HepG2 (cell line): Measurements from ENCODE around the gene PPP6R2. TPM values are rescaled to one million over a fixed set of nuclear protein-coding genes. Genes with fewer than 3 reads are reported as not detected.

Source experiments
- ATAC-seq: fragments of 200-7000 bp; cut with Tn5 transposase; 3 replicates; pipeline ENCODE4 v1.9.1; 2020; ENCODE audit warnings: mild to moderate bottlenecking, moderate library complexity
- BruUV-seq: library from RNA; stranded (reverse); fragments of 400-500 nt; replicated peaks from 2 replicates; lab custom pipeline; 2021; lab: Mats Ljungman, UMichigan
- CTCF ChIA-PET: fragments of 300-600 bp; formaldehyde crosslinking; extraction: SDS; loops from one replicate; lab custom pipeline; 2021; ENCODE audit warnings: low total read pairs, inconsistent platforms, low intra/inter-chr PET ratio; lab: Yijun Ruan, JAX
- POLR2A ChIA-PET: fragments of 350-600 bp; sonication (Branson Sonifier 250); formaldehyde crosslinking; loops from one replicate; lab custom pipeline; 2020; ENCODE audit warnings: antibody characterized with exemption, inconsistent platforms; lab: Yijun Ruan, JAX
- DNase-seq: peaks from one replicate; pipeline ENCODE4 v3.0.0-alpha.2; 2015; ENCODE audit warnings: low spot score
- FAIRE-seq: peaks from 3 replicates; lab custom pipeline; 2011; peaks lifted over from hg19 to GRCh38; lab: Jason Lieb, UNC
- H2AFZ ChIP-seq: one replicate; pipeline ENCODE4 v1.6.1; 2011; ENCODE audit warnings: low read length, inconsistent platforms
- H3K27ac ChIP-seq: fragments of 300-600 bp; 3 replicates; pipeline ENCODE4 v1.8.0; 2011; ENCODE audit warnings: mixed run types, mild to moderate bottlenecking, mixed read lengths, low read length, inconsistent platforms; ENCODE audit not compliant: insufficient read depth; ENCODE audit errors: extremely low read length
- H3K27me3 ChIP-seq, 2 experiments: fragments of 200-600 bp in 1 of 2; 2 replicates in 1 of 2; 3 replicates in 1 of 2; pipeline versions ENCODE4 v1.6.0 to v1.8.0; 2011; ENCODE audit warnings: low read length in 2 of 2, mild to moderate bottlenecking in 2 of 2, moderate library complexity in 2 of 2, inconsistent platforms in 1 of 2; ENCODE audit not compliant: insufficient read depth in 2 of 2, control insufficient read depth in 1 of 2
- H3K36me3 ChIP-seq, 2 experiments: fragments of 200-600 bp in 1 of 2; replicated peaks in 1 of 2; 2 replicates in 1 of 2; 3 replicates in 1 of 2; pipeline versions ENCODE4 v1.5.1 to v1.8.0; 2011; ENCODE audit warnings: low read length in 2 of 2, inconsistent platforms in 1 of 2; ENCODE audit not compliant: insufficient read depth in 2 of 2, control insufficient read depth in 1 of 2
- H3K4me1 ChIP-seq: 2 replicates; pipeline ENCODE4 v1.5.1; 2012; ENCODE audit warnings: low read length, inconsistent platforms; ENCODE audit not compliant: insufficient read depth
- H3K4me2 ChIP-seq: 2 replicates; pipeline ENCODE4 v1.6.0; 2011; ENCODE audit warnings: low read depth, low read length, inconsistent platforms
- H3K4me3 ChIP-seq, 3 experiments: fragments of 200-600 bp in 1 of 3; sonication (generic), shearing (Covaris generic) in 1 of 3; replicated peaks in 1 of 3; 2 replicates each; pipeline ENCODE4 v1.5.1; 2011 to 2016; ENCODE audit warnings: low read length in 3 of 3, inconsistent platforms in 2 of 3, low read depth in 2 of 3, mild to moderate bottlenecking in 2 of 3, control low read depth in 1 of 3, mixed read lengths in 1 of 3; ENCODE audit not compliant: insufficient read depth in 1 of 3
- H3K79me2 ChIP-seq: one replicate; pipeline ENCODE4 v1.6.1; 2011; ENCODE audit warnings: low read length, inconsistent platforms; ENCODE audit not compliant: insufficient read depth
- H3K9ac ChIP-seq: 2 replicates; pipeline ENCODE4 v1.6.0; 2011; ENCODE audit warnings: mild to moderate bottlenecking, low read depth, low read length, inconsistent platforms; ENCODE audit not compliant: insufficient read depth
- H3K9me3 ChIP-seq: 2 replicates; pipeline ENCODE4 v1.5.1; 2012; ENCODE audit warnings: mild to moderate bottlenecking, low read length
- H4K20me1 ChIP-seq: 2 replicates; pipeline ENCODE4 v1.6.0; 2011; ENCODE audit warnings: inconsistent platforms, mild to moderate bottlenecking, low read length, moderate library complexity; ENCODE audit not compliant: insufficient read depth
- AGO1 ChIP-seq: fragments of 200-400 bp; formaldehyde crosslinking; IDR thresholded peaks from 2 replicates; pipeline ENCODE4 v1.6.1; 2017; ENCODE audit warnings: mild to moderate bottlenecking, low read depth, low read length, moderate library complexity; ENCODE audit not compliant: poor library complexity, severe bottlenecking
- FOXK2 ChIP-seq: fragments of 450-650 bp; IDR thresholded peaks from 2 replicates; pipeline ENCODE4 v1.6.1; 2016
- HHEX ChIP-seq: IDR thresholded peaks from 2 replicates; pipeline ENCODE4 v1.6.1; 2016; ENCODE audit warnings: control low read depth
- HNRNPL ChIP-seq: fragments of 200-400 bp; formaldehyde crosslinking; IDR thresholded peaks from 2 replicates; pipeline ENCODE4 v1.6.1; 2017; ENCODE audit warnings: mild to moderate bottlenecking, low read depth, low read length
- MYC ChIP-seq: sonication (generic); formaldehyde crosslinking; IDR thresholded peaks from 2 replicates; pipeline ENCODE4 v1.9.0; 2021; ENCODE audit warnings: missing genetic modification reagents, borderline replicate concordance
- NCOA2 ChIP-seq: sonication (generic); formaldehyde crosslinking; IDR thresholded peaks from 2 replicates; pipeline ENCODE4 v1.8.0; 2022; ENCODE audit warnings: inconsistent platforms
- SOX6 ChIP-seq, 2 experiments: fragments of 450-650 bp in 1 of 2; sonication (generic) in 1 of 2; formaldehyde crosslinking in 1 of 2; IDR thresholded peaks; 2 replicates each; pipeline versions ENCODE4 v1.4.0 to v1.6.1; 2017 to 2020; ENCODE audit warnings: antibody characterized with exemption in 1 of 2, mild to moderate bottlenecking in 1 of 2, missing genetic modification reagents in 1 of 2
- TAF1 ChIP-seq: sonication (generic); formaldehyde crosslinking; IDR thresholded peaks from 2 replicates; pipeline ENCODE4 v1.4.0; 2020; ENCODE audit warnings: missing genetic modification reagents
- TAF15 ChIP-seq: fragments of 200-400 bp; formaldehyde crosslinking; IDR thresholded peaks from one replicate; pipeline ENCODE4 v1.6.1; 2018; ENCODE audit warnings: mild to moderate bottlenecking, low read depth, low read length; ENCODE audit not compliant: poor library complexity, severe bottlenecking
- ZFP90 ChIP-seq: sonication (generic); formaldehyde crosslinking; IDR thresholded peaks from 2 replicates; pipeline ENCODE4 v1.8.0; 2022; ENCODE audit warnings: missing genetic modification reagents, mild to moderate bottlenecking, inconsistent platforms, borderline replicate concordance
- ZFX ChIP-seq: sonication (generic); formaldehyde crosslinking; IDR thresholded peaks from 2 replicates; pipeline ENCODE4 v1.4.0; 2020; ENCODE audit warnings: mild to moderate bottlenecking, low read depth, missing genetic modification reagents, moderate library complexity
- ZNF430 ChIP-seq: sonication (generic); formaldehyde crosslinking; IDR thresholded peaks from 2 replicates; pipeline ENCODE4 v1.9.0; 2021; ENCODE audit warnings: mild to moderate bottlenecking, missing genetic modification reagents
- ZNF572 ChIP-seq: sonication (generic); formaldehyde crosslinking; IDR thresholded peaks from 2 replicates; pipeline ENCODE4 v1.5.1; 2020; ENCODE audit warnings: mild to moderate bottlenecking, missing genetic modification reagents
- WGBS: methylation state at CpG from one replicate; pipeline ENCODE4 v1.1.6; 2017; ENCODE audit warnings: low lambda C conversion rate; 5-methylcytosine and 5-hydroxymethylcytosine counted together
- in situ Hi-C: cut with HindIII; loops from 2 replicates; pipeline ENCODE4 v1.10.0; 2017; ENCODE audit warnings: low pct_unique_long_range_greater_than_20kb; ENCODE audit not compliant: extremely low pct_ligation_motif_present
- intact Hi-C: fragments of 100-400 bp; cut with micrococcal nuclease; formaldehyde crosslinking; loops from one replicate; pipeline ENCODE4 v1.10.0; 2022; ENCODE audit not compliant: unreplicated experiment
- polyA plus RNA-seq, 8 experiments: library from polyadenylated mRNA; depleted of rRNA in 3 of 8; stranded (reverse) in 7 of 8; unstranded in 1 of 8; fragments of >200 nt; fragmentation: Illumina TruSeq in 4 of 8; extraction: Trizol in 4 of 8; gene quantifications; 2 replicates each; pipeline versions ENCODE4 v1.2.1 to v1.2.3, GENCODE V29; 2011 to 2016; ENCODE audit warnings: low read depth in 4 of 8, missing spikeins in 1 of 8, mixed read lengths in 1 of 8; ENCODE audit not compliant: insufficient read depth in 1 of 8
- total RNA-seq, 5 experiments: library from RNA; depleted of rRNA; stranded (reverse); fragments of >200 nt; fragmentation: Illumina TruSeq; extraction: Trizol; gene quantifications; 2 replicates each; pipeline ENCODE4 v1.2.3, GENCODE V29; 2016; ENCODE audit warnings: low read depth in 1 of 5
- TF ChIP-seq, protein P1 (sequence below): sonication (generic); formaldehyde crosslinking; IDR thresholded peaks from 2 replicates; pipeline ENCODE4 v1.4.0; 2020; ENCODE audit warnings: low read depth, missing genetic modification reagents

PPP6R2 gene
- total and polyA plus RNA-seq, 2 of the 13 experiments (the other 11 are each of a cell fraction or from before 2014, with no cell fraction given): 55.0 to 102 TPM

- TF ChIP-seq ZNF430 (no peak), FOXK2 (no peak)
Measured at GRCh38 chr22:50315289-50316113, 27.6 kb upstream of the PPP6R2 start (continued).

DNA sequence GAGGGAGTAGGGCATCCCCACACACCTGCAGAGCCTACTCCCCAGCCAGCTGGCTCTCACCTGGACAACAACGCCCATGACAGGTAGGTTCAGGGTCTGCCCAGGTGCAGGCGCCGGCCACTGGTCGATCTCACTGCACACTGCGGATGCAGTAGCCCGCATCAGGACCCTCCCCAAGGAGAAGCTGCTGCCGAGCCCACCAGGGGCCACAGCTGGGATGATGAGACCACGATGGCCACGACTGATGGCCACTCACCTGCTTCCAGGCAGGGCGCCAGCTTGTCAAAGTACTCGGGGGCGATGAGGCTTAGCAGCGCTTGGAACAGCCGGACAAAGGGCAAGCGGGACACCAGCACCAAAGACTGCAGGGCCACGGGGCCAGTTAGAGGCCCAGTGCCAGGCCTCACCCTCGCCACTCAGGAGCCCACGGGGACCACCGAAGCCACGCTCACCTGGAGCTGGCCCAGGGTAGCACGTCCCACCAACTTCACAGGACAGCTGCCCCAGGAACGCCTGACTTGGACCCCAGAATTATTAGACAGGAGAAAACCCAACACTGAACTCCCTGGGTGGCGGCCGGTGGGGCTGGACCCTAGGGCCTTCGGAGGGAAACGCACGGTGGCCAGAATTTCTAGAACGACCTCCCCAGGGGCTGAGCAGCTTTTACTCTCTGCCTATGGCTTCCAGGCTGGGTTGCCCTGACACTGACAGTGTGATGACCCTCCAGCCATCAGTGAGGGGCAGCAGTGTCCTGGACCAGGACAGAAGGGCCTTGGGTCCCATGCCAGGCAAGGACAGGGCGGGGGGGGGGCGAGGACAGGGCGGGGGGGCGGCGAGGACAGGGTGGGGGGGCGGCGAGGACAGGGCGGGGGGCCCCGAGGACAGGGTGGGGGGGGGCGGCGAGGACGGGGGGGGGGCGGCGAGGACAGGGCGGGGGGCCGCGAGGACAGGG lies 26.7 kb upstream of the PPP6R2 start:
- ATAC-seq (no peak), DNase-seq (no peak), FAIRE-seq (no peak)
- Histone ChIP-seq H2AFZ (no peak overlapping the region), H3K79me2 (no peaks in the 10 kb centered on the region), H3K9ac (no peak overlapping the region), H3K4me1 (peaks cover 67% of the 10 kb centered on the region), H3K27ac (no peak overlapping the region), H3K27me3 (peaks cover 0 to 1% of the 10 kb centered on the region in 2 experiments; a peak in 3 of 5 replicates), H3K9me3 (no peaks in the 10 kb centered on the region), H3K36me3 (no peaks in the 10 kb centered on the region), H3K4me2 (peak overlapping the region; percentile 10; the same call in 1 of the 2 replicates), H3K4me3 (no peak overlapping the region), H4K20me1 (no peaks in the 10 kb centered on the region)
- WGBS: 39% methylated on average over 4 of the region's 45 CpGs
- intact Hi-C loops: no loop called here
- ChIA-PET POLR2A (interaction anchor here (0.7 to 0.9 kb wide), 3 partner anchors 9 to 22 kb away, joined by 3 to 6 read pairs (median 3); no protein-coding TSS in a partner anchor), CTCF (interaction anchor here (1.5 kb wide), 1 partner anchor 40 kb away, joined by 3 read pairs; no protein-coding TSS in a partner anchor)
- TF ChIP-seq, protein P1, sequence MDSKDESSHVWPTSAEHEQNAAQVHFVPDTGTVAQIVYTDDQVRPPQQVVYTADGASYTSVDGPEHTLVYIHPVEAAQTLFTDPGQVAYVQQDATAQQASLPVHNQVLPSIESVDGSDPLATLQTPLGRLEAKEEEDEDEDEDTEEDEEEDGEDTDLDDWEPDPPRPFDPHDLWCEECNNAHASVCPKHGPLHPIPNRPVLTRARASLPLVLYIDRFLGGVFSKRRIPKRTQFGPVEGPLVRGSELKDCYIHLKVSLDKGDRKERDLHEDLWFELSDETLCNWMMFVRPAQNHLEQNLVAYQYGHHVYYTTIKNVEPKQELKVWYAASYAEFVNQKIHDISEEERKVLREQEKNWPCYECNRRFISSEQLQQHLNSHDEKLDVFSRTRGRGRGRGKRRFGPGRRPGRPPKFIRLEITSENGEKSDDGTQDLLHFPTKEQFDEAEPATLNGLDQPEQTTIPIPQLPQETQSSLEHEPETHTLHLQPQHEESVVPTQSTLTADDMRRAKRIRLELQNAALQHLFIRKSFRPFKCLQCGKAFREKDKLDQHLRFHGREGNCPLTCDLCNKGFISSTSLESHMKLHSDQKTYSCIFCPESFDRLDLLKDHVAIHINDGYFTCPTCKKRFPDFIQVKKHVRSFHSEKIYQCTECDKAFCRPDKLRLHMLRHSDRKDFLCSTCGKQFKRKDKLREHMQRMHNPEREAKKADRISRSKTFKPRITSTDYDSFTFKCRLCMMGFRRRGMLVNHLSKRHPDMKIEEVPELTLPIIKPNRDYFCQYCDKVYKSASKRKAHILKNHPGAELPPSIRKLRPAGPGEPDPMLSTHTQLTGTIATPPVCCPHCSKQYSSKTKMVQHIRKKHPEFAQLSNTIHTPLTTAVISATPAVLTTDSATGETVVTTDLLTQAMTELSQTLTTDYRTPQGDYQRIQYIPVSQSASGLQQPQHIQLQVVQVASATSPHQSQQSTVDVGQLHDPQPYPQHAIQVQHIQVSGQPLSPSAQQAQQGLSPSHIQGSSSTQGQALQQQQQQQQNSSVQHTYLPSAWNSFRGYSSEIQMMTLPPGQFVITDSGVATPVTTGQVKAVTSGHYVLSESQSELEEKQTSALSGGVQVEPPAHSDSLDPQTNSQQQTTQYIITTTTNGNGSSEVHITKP (CRISPR knock-in tag): no peak
- TF ChIP-seq HHEX (CRISPR knock-in tag) (no peak), AGO1 (peak; percentile 32), ZFX (CRISPR knock-in tag) (no peak), ZNF572 (CRISPR knock-in tag) (no peak), NCOA2 (CRISPR knock-in tag) (no peak), ZFP90 (CRISPR knock-in tag) (no peak), HNRNPL (peak; percentile 63; the same call in 1 of the 2 replicates), SOX6 (IDR thresholded peaks at IDR 0.05) (no peak), SOX6 (CRISPR knock-in tag; IDR thresholded peaks at IDR 0.05) (no peak), TAF15 (no peak), TAF1 (CRISPR knock-in tag) (0 out of 2 replicates have a peak, but pooled peaks have one; percentile 18), MYC (no peak)
- no TSS peak for BruUV-seq
- in situ Hi-C loops: no loop called here
